Measurements from ENCODE around the gene RALGPS2. TPM values are rescaled to one million over a fixed set of nuclear protein-coding genes. Genes with fewer than 3 reads are reported as not detected.

Gene RALGPS2
- total and polyA plus RNA-seq, 9 of the 15 experiments (the other 6 are each of a cell fraction or from before 2014, with no cell fraction given), result 0.28 to 6.5 (median 2.6) TPM

DNA sequence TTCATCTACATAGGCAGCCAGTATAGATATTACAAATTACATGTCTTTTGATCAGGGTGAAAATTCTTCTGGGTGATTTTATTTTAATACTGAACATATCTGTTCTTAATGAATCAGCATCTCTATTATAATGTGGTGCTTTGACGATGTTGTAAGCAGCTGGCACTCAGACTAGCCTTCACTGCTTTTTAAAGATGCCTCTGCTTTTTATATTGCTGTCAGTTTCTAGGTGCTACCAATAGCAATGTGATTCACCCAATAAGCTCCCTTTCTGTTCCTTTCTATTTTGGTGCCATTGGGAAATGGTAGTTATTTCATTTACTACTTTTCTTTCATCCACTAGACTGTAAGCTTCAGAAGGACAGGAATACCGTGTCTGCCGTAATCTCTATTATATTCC lies 156.9 kb downstream of the RALGPS2 start (continued):
- no peak for TF ChIP-seq ZFP30 (CRISPR knock-in tag; IDR thresholded peaks at IDR 0.05; ENCODE audit: borderline replicate concordance)
- TF ChIP-seq BRCA1 (IDR thresholded peaks at IDR 0.05), result no peak
- TF ChIP-seq BRCA1 (CRISPR knock-in tag; IDR thresholded peaks at IDR 0.05), result no peak
- no peak for TF ChIP-seq ZNF239 (CRISPR knock-in tag; IDR thresholded peaks at IDR 0.05)
- TF ChIP-seq SRF (CRISPR knock-in tag; IDR thresholded peaks at IDR 0.05), result no peak
- no peak for TF ChIP-seq ZNF57 (CRISPR knock-in tag; IDR thresholded peaks at IDR 0.05)
- TF ChIP-seq ZNF79 (CRISPR knock-in tag; IDR thresholded peaks at IDR 0.05; ENCODE audit: low read depth), result no peak
- TF ChIP-seq PPARD (CRISPR knock-in tag; IDR thresholded peaks at IDR 0.05), result no peak
- TF ChIP-seq RUNX1 (IDR thresholded peaks at IDR 0.05; ENCODE audit: low read depth), result no peak
- TF ChIP-seq ZNF197 (CRISPR knock-in tag; IDR thresholded peaks at IDR 0.05; ENCODE audit: low read depth), result no peak

DNA sequence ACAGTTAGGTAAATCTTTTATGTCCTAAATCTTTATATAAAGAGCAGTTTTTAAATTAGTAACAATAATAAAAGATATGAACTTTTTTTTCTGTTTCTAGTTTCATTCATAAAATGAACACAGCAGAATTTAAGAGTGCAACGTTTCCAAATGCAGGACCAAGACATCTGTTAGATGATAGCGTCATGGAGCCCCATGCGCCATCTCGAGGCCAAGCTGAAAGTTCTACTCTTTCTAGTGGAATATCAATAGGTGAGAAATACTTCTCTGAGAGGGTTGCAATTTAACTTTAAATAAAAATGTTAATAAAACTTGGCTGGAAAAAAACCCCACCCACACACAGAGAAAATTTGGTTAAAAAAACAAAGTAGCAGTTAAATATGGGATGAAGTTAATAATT lies 160.8 kb downstream of the RALGPS2 start:
- Histone ChIP-seq H2AFZ (ENCODE audit: low read depth, low read length) (no peak overlapping the region), H3K4me1 (replicated peaks in 1 of 2; ENCODE audit: control insufficient read depth in 2 of 2, insufficient read depth in 2 of 2, low read length in 2 of 2) (no peaks in the 10 kb centered on the region), H3K36me3 (ENCODE audit: control insufficient read depth, insufficient read depth, low read length) (no peaks in the 10 kb centered on the region), H3K4me3 (no peak overlapping the region), H3K79me2 (ENCODE audit: control insufficient read depth, insufficient read depth, low read length) (no peaks in the 10 kb centered on the region), H3K9ac (ENCODE audit: insufficient read depth in 1 of 2, low read depth in 2 of 2, low read length in 2 of 2) (no peak overlapping the region), H4K20me1 (replicated peaks; ENCODE audit: control insufficient read depth, insufficient read depth, low read length) (no peaks in the 10 kb centered on the region), H3K4me2 (ENCODE audit: insufficient read depth, low read length) (no peak overlapping the region), H3K27ac (ENCODE audit: extremely low read depth, low read depth, low read length) (no peak overlapping the region), H3K9me1 (ENCODE audit: control insufficient read depth, insufficient read depth, low read length) (no peaks in the 10 kb centered on the region), H3K9me3 (replicated peaks; ENCODE audit: control insufficient read depth, insufficient read depth, low read depth, low read length) (no peaks in the 10 kb centered on the region), H3K27me3 (ENCODE audit: control insufficient read depth in 2 of 2, insufficient read depth in 2 of 2, low read length in 2 of 2) (no peaks in the 10 kb centered on the region)
- CTCF ChIA-PET (ENCODE audit: low intra/inter-chr PET ratio), result no interaction called here
- WGBS (ENCODE audit: insufficient coverage, low coverage, missing lambda C conversion rate), result 4% methylated on average over 4 of the region's 4 CpGs
- in situ Hi-C loops (cut with MboI), result no loop called here
- intact Hi-C loops (cut with micrococcal nuclease), result no loop called here
- FAIRE-seq, result peak; percentile 42
- no TSS peak for BruUV-seq (replicated peaks)
- ATAC-seq, result peak; percentile 87
- POLR2A ChIA-PET, result interaction anchor here (1.3 kb wide), 1 partner anchor 14 kb away, joined by 3 read pairs; no protein-coding TSS in a partner anchor
- DNase-seq (ENCODE audit: extremely low read depth in 1 of 4, low spot score in 3 of 4), result peak in 1 of 4 experiments; percentile 38
- TF ChIP-seq SMARCA5 (IDR thresholded peaks at IDR 0.05), result no peak
- TF ChIP-seq, protein P1, sequence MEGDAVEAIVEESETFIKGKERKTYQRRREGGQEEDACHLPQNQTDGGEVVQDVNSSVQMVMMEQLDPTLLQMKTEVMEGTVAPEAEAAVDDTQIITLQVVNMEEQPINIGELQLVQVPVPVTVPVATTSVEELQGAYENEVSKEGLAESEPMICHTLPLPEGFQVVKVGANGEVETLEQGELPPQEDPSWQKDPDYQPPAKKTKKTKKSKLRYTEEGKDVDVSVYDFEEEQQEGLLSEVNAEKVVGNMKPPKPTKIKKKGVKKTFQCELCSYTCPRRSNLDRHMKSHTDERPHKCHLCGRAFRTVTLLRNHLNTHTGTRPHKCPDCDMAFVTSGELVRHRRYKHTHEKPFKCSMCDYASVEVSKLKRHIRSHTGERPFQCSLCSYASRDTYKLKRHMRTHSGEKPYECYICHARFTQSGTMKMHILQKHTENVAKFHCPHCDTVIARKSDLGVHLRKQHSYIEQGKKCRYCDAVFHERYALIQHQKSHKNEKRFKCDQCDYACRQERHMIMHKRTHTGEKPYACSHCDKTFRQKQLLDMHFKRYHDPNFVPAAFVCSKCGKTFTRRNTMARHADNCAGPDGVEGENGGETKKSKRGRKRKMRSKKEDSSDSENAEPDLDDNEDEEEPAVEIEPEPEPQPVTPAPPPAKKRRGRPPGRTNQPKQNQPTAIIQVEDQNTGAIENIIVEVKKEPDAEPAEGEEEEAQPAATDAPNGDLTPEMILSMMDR (IDR thresholded peaks at IDR 0.05 in 2 of 3, conservative IDR thresholded peaks at IDR 0.05 in 1 of 3; ENCODE audit: insufficient read depth in 2 of 3, low read depth in 1 of 3, low read length in 3 of 3), result peak; percentile 30 to 49 (median 36); a peak in 4 of 6 replicates
- TF ChIP-seq CREM (IDR thresholded peaks at IDR 0.05; ENCODE audit: low read depth), result peak; percentile 41; the same call in 1 of the 2 replicates
- TF ChIP-seq RBM39 (optimal IDR thresholded peaks at IDR 0.05; ENCODE audit: low read depth, low read length), result no peak
- TF ChIP-seq TSC22D4 (tag; IDR thresholded peaks at IDR 0.05), result no peak
